Kidney (tissue), 14 donors: ENCODE data around the gene KMT2E. TPM values are rescaled to one million over a fixed set of nuclear protein-coding genes. Genes with fewer than 3 reads are reported as not detected.

ENCODE experiments used
- DNase-seq, 5 donors: peaks; one replicate each; pipeline ENCODE4 v3.0.0-alpha.2; 2013 to 2020
- FAIRE-seq: peaks from 2 replicates; lab custom pipeline; 2012; peaks lifted over from hg19 to GRCh38; lab: Jason Lieb, UNC
- H3K27ac ChIP-seq, 2 donors: one replicate each; pipeline ENCODE4 v1.7.0; 2013; ENCODE audit warnings: low read depth in 2 of 2, low read length in 2 of 2, inconsistent platforms in 1 of 2
- H3K27me3 ChIP-seq: one replicate; pipeline ENCODE4 v1.7.1; 2013; ENCODE audit warnings: low read length, inconsistent platforms; ENCODE audit not compliant: control insufficient read depth, insufficient read depth
- H3K36me3 ChIP-seq, 3 donors: one replicate each; pipeline versions ENCODE4 v1.7.0 to v1.7.1; 2013; ENCODE audit warnings: low read length in 3 of 3, control low read depth in 1 of 3, inconsistent platforms in 1 of 3; ENCODE audit not compliant: insufficient read depth in 3 of 3, control insufficient read depth in 2 of 3
- H3K4me1 ChIP-seq, 3 donors: one replicate each; pipeline versions ENCODE4 v1.7.0 to v1.7.1; 2013; ENCODE audit warnings: low read length in 3 of 3, inconsistent platforms in 1 of 3, low read depth in 1 of 3; ENCODE audit not compliant: control insufficient read depth in 2 of 3, insufficient read depth in 2 of 3
- H3K4me3 ChIP-seq, 3 donors: one replicate each; pipeline versions ENCODE4 v1.7.0 to v1.8.1; 2013; ENCODE audit warnings: low read length in 3 of 3, control low read depth in 1 of 3, inconsistent platforms in 1 of 3
- H3K9ac ChIP-seq, 3 donors: one replicate each; pipeline versions ENCODE4 v1.7.0 to v1.7.1; 2013; ENCODE audit warnings: low read length in 3 of 3, control low read depth in 1 of 3, inconsistent platforms in 1 of 3
- H3K9me3 ChIP-seq, 3 donors: one replicate each; pipeline versions ENCODE4 v1.7.0 to v1.7.1; 2013; ENCODE audit warnings: low read length in 3 of 3, control low read depth in 1 of 3, inconsistent platforms in 1 of 3; ENCODE audit not compliant: control insufficient read depth in 2 of 3, insufficient read depth in 1 of 3
- CTCF ChIP-seq: IDR thresholded peaks from 3 replicates; pipeline ENCODE4 v1.5.1; 2012; ENCODE audit warnings: mild to moderate bottlenecking, moderate library complexity, borderline replicate concordance; ENCODE audit not compliant: insufficient read depth; ENCODE audit errors: extremely low read depth
- intact Hi-C: fragments of 100-400 bp; cut with DNase I; formaldehyde crosslinking; loops from one replicate; pipeline ENCODE4 v1.11.1; 2022
- polyA plus RNA-seq: library from polyadenylated mRNA; stranded (reverse); fragments of 350-450 nt; fragmentation: Illumina TruSeq; extraction: RNeasy Lipid Tissue Mini Kit (QIAGEN cat#74804); gene quantifications from one replicate; pipeline ENCODE4 v1.2.3, GENCODE V29; 2014; ENCODE audit warnings: low read depth, low replicate concordance; ENCODE audit not compliant: insufficient read depth
- total RNA-seq: library from RNA; stranded (reverse); fragmentation: NEBNext Ultra II Directional; extraction: Animal tissue kit (Norgen Biotek cat#: 25700); gene quantifications from one replicate; pipeline ENCODE4 v1.2.1, GENCODE V29; 2021
- donor health status: control.
- donor health status: control.
- donor health status: control.
- donor health status: control.
- donor health status: control.
- donor health status: DM: yes; HTN: yes; CAD: no.
- donor health status: Normal renal cell carcinoma (clear cell type).

Gene KMT2E
- total and polyA plus RNA-seq, 2 donors from 2014 or later, result 7.2 to 106 TPM

GRCh38 chr7:105088456-105088855 is 74.5 kb downstream of the KMT2E start:
- Histone ChIP-seq H3K9me3 (no peaks in the 10 kb centered on the region), H3K4me3 (no peak overlapping the region), H3K36me3 (peaks cover 4 to 26% (median 7%) of the 10 kb centered on the region in 3 donors), H3K4me1 (no peaks in the 10 kb centered on the region), H3K27ac (no peak overlapping the region), H3K27me3 (no peaks in the 10 kb centered on the region), H3K9ac (no peak overlapping the region)
- no peak for TF ChIP-seq CTCF
- FAIRE-seq (no peak), DNase-seq (no peak)
- intact Hi-C loops, result no loop called here

GRCh38 chr7:105094966-105095365 is 81.0 kb downstream of the KMT2E start:
- intact Hi-C loops, result no loop called here
- H3K4me1 ChIP-seq, result no peaks in the 10 kb centered on the region
- H3K27ac ChIP-seq, result no peak overlapping the region
- no peak overlapping the region for H3K4me3 ChIP-seq
- DNase-seq (no peak), FAIRE-seq (no peak)
- H3K27me3 ChIP-seq, result no peaks in the 10 kb centered on the region
- H3K9me3 ChIP-seq, result no peaks in the 10 kb centered on the region
- H3K36me3 ChIP-seq, result peaks cover 9 to 28% (median 9%) of the 10 kb centered on the region in 3 donors
- TF ChIP-seq CTCF, result no peak
- H3K9ac ChIP-seq, result no peak overlapping the region

- Histone ChIP-seq H3K27ac (no peak overlapping the region), H3K36me3 (peaks cover 10 to 14% (median 12%) of the 10 kb centered on the region in 3 donors), H3K9me3 (no peaks in the 10 kb centered on the region), H3K4me3 (no peak overlapping the region), H3K9ac (no peak overlapping the region), H3K27me3 (no peaks in the 10 kb centered on the region), H3K4me1 (no peaks in the 10 kb centered on the region)
- FAIRE-seq (no peak), DNase-seq (no peak)
- intact Hi-C loops, result no loop called here
- TF ChIP-seq CTCF, result no peak
These were observed 82.3 kb downstream of the KMT2E start for GRCh38 chr7:105096306-105096705.

GRCh38 chr7:105097619-105098018 is 83.6 kb downstream of the KMT2E start:
- intact Hi-C loops, result no loop called here
- Histone ChIP-seq H3K27me3 (no peaks in the 10 kb centered on the region), H3K9ac (no peak overlapping the region), H3K4me3 (no peak overlapping the region), H3K9me3 (no peaks in the 10 kb centered on the region), H3K4me1 (no peaks in the 10 kb centered on the region), H3K27ac (no peak overlapping the region), H3K36me3 (peaks cover 7 to 14% (median 14%) of the 10 kb centered on the region in 3 donors)
- FAIRE-seq (no peak), DNase-seq (no peak)
- no peak for TF ChIP-seq CTCF
